Upper lobe of left lung (tissue), 4 donors: ENCODE measurements around the gene SLC22A15.

Source experiments
- CTCF ChIP-seq, 6 experiments: fragments of 450-650 bp in 4 of 6; fragments of 200-600 bp in 2 of 6; sonication (generic) in 2 of 6; IDR thresholded peaks; one replicate each; pipeline ENCODE4 v1.5.1; 2016 to 2019; ENCODE audit warnings: antibody characterized with exemption in 6 of 6
- POLR2A ChIP-seq, 4 donors: fragments of 450-650 bp; IDR thresholded peaks; one replicate each; pipeline ENCODE4 v1.5.1; 2016 to 2017; ENCODE audit warnings: antibody characterized with exemption in 4 of 4, mild to moderate bottlenecking in 2 of 4
- POLR2AphosphoS5 ChIP-seq, 2 donors: sonication (generic); formaldehyde crosslinking; IDR thresholded peaks; one replicate each; pipeline ENCODE4 v1.5.1; 2017; ENCODE audit warnings: antibody characterized with exemption in 2 of 2

GRCh38 chr1:115951560-115951959, 24.8 kb upstream of the SLC22A15 start:
- no peak for TF ChIP-seq CTCF (IDR thresholded peaks at IDR 0.05)
- TF ChIP-seq POLR2A (IDR thresholded peaks at IDR 0.05): no peak
- TF ChIP-seq POLR2AphosphoS5 (IDR thresholded peaks at IDR 0.05): no peak
